Stimulated activated CD8-positive, alpha-beta memory T cell treated with anti-CD3 and anti-CD28 coated beads, Interleukin-7, amount 100 ng/mL, for 48 hours (primary cell): Measurements from ENCODE around the gene ABHD17C.

Experiments used
- DNase-seq, 2 donors: peaks; one replicate each; pipeline ENCODE4 v3.0.0-alpha.2; 2020; ENCODE audit warnings: low read depth in 1 of 2; ENCODE audit errors: extremely low read depth in 1 of 2

Gene ABHD17C

GRCh38 chr15:80780416-80781221, 85.5 kb downstream of the ABHD17C start:
- no peak for DNase-seq

DNA sequence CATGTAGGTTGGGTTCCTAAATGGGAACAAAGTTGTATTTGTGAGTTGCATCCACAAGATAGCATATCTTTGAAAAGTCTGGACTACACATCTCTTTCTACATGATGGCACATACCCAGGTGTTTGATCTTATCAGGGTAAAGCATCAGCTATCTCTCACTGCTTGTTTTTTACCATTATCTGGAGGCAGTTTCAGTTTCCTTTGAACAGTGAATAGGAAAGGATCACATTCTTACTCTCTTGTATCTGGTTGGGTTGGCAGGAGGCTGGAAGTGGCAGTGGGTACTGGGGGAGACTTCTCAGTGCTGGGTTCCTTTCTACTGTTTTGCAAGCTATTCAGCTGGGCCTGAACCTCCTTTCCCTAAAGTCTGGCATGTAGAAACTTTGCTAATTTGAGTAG, 88.2 kb downstream of the ABHD17C start:
- DNase-seq: no peak

GRCh38 chr15:80785335-80785734, 90.2 kb downstream of the ABHD17C start:
- DNase-seq: no peak

GRCh38 chr15:80785811-80786354, 90.8 kb downstream of the ABHD17C start:
- DNase-seq: no peak

GRCh38 chr15:80787316-80787715, 92.2 kb downstream of the ABHD17C start:
- DNase-seq: no peak

DNA sequence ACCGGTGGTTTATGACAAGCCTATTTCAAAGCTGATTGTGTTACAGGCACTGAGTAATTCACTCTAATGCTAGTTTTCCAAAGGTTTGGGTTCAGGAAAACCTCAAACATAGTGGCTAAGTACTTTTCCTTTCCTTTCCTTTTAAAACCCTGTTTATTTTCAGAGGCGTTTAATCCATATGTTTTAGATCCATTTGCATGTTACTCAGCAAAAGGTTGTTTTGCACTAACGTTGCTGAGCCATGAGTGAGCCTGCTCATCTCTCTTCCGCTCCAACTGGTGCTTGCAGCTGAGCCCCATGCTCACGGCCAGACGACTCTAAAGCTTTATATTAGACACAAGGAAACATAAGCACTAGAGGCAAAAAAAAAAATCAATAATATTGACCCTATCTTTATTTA, 93.4 kb downstream of the ABHD17C start:
- no peak for DNase-seq

- no peak for DNase-seq
Observed at GRCh38 chr15:80789296-80789695, 94.2 kb downstream of the ABHD17C start.

DNA sequence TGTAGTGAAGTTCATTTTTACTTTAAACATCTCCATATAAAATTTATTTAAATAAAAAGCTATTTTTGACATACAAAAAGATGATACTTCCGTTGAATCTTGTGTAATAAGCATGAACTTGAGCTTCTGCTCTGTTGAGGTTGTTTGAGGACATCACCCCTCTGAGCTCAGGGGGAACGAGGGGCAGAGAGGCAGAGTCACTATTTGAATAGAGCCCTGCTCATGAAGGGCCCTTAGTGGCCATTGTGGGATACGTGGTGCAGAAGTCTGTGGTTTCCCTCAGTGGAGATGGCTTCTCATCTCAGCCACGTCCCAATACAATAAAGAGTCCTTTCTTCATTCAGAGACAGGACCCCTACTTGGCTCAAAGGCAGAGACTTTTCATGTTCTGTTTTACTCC, 94.7 kb downstream of the ABHD17C start:
- no peak for DNase-seq

- DNase-seq: no peak
Observed at GRCh38 chr15:80790236-80790635, 95.1 kb downstream of the ABHD17C start.

GRCh38 chr15:80791004-80791403, 95.9 kb downstream of the ABHD17C start:
- no peak for DNase-seq

- DNase-seq: no peak
Observed at GRCh38 chr15:80796407-80796806, 101.3 kb downstream of the ABHD17C start.

DNA sequence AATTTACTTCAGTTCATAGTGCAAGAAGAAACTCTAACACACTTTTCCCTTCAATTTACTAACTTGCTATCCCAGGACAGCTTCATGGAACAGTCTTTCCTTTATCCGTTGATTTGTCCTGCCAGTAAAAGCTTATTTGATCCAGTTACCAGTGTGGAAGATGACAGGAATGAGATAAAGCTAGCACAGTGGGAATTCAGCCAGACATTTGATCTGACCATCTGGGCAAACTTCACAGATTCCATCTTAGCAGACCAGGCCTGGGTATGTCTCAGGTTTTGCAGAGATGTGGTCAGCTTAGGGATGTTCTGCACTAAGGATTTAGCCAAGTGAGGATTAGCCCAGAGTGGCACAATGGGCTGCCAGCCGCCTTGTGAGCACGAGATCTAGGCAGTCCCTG, 103.8 kb downstream of the ABHD17C start:
- DNase-seq: no peak

DNA sequence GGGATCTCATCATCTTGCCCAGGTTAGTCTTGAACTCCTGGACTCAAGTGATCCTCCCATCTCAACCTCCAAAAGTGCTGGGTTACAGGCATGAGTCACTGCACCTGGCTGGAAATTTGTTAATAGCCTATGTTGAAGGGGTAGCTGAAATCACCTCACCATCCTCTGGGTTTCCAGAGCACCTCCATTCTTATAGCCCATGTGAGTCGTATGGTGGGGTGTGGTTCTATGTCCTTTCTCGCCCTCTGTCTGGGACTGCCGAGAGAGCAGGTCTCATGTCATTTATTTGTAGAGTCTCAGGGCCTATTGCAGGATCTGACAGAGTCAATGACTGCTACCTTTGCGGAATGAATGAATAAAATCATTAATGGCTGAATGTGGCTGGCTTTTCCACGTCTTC, 105.0 kb downstream of the ABHD17C start:
- DNase-seq: no peak

- DNase-seq: no peak
Observed at GRCh38 chr15:80801891-80802680, 107.0 kb downstream of the ABHD17C start.

- peak in 1 of 2 donors; percentile 48 for DNase-seq
Observed at GRCh38 chr15:80803580-80804525, 108.7 kb downstream of the ABHD17C start.

- DNase-seq: peak in 1 of 2 donors; percentile 45
Observed at GRCh38 chr15:80804970-80805495, 109.9 kb downstream of the ABHD17C start.
